ENCODE results near the gene PTPN2.

DNA sequence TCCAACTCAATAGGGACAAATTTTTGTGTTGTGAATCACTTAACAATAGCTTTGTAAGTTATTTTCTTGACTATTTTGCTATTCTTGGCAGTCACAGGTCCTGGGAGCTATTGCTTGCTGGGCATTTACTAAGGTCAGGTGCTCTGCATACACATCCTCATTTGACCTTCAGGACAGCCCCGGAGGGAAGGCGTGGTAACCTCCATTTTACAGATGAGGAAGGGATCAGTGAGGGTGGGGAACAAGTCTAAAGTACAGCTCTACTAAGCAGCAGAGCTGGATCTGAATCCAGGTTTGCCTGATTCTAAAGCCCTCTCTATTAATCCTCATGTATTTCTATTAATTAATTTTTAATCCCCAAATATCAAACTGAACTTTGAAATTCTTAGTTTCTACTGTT, 58.8 kb downstream of the PTPN2 start:
- TF ChIP-seq YY1 (IDR thresholded peaks at IDR 0.05; ENCODE audit: insufficient read depth, insufficient read length) (no peak), ZNF274 (IDR thresholded peaks at IDR 0.05; ENCODE audit: low read depth, low read length) (no peak), SUZ12 (IDR thresholded peaks at IDR 0.05; ENCODE audit: extremely low read depth, insufficient read depth, insufficient read length) (no peak)
